Measurements from ENCODE around the gene TP53BP2.

- TF ChIP-seq CTCF (IDR thresholded peaks at IDR 0.05; ENCODE audit: insufficient read depth, low read length) (no peak), REST (IDR thresholded peaks at IDR 0.05; ENCODE audit: insufficient replicate concordance, low read depth) (no peak), POLR2AphosphoS5 (IDR thresholded peaks at IDR 0.05; ENCODE audit: low read depth) (no peak), GABPA (IDR thresholded peaks at IDR 0.05; ENCODE audit: low read depth) (no peak)
Observed at GRCh38 chr1:223853748-223854147, 8.0 kb upstream of the TP53BP2 start.
